ENCODE data around the gene ASTN2. TPM values are rescaled to one million over a fixed set of nuclear protein-coding genes. Genes with fewer than 3 reads are reported as not detected.

Gene ASTN2
- polyA plus RNA-seq, 3 donors: 17.2 to 17.5 (median 17.5) TPM

DNA sequence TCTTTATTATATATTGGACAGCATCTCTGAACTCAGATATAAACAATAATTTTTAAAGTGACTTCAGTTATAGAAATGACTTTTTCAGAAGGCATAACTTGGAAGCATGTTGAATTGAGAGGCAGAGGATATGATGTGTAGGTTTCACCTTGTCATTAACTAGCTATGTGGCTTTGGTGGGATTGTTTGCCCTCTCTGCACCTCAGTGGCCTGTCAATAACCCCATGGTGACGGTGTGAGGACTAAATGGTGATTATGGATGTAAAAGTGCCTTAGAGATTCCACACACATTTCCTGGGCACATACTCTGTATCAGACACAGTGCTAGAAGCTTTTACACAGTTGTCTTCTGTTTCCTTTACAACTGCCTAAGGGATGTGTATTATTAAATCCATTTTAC lies 962.6 kb downstream of the ASTN2 start:
- no peak for DNase-seq (ENCODE audit: extremely low read depth in 1 of 11, low read depth in 9 of 11, low spot score in 4 of 11)

DNA sequence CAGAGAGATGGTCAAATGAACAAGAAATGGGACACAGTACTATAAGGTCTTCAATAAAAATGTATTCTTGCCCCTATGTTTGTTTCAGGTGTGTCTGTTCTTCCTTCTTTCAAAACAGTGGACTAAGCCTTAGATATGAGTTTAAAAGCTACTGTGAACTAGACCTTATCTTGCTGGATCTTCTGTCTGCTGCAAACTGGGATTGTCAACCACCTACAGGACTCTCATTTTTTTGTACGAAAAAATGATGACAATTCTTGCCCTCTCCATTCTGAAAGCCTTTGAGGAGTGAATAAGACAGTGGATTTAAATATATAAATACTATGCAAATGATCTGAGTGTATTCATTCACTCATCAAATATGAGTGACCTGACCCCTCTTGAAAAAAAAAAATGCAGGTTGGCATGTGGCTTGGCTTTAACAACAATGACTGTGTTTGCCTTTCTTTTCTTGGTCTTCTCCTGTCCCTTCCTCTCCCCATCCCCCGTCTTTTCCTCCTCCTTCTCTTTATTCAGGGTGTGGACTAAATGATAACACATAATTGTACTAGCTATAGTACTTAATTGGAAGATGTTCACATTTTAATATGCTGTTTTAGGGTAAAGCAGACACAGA lies 963.2 kb downstream of the ASTN2 start:
- no peak for DNase-seq (ENCODE audit: extremely low read depth in 1 of 11, low read depth in 9 of 11, low spot score in 4 of 11)

DNA sequence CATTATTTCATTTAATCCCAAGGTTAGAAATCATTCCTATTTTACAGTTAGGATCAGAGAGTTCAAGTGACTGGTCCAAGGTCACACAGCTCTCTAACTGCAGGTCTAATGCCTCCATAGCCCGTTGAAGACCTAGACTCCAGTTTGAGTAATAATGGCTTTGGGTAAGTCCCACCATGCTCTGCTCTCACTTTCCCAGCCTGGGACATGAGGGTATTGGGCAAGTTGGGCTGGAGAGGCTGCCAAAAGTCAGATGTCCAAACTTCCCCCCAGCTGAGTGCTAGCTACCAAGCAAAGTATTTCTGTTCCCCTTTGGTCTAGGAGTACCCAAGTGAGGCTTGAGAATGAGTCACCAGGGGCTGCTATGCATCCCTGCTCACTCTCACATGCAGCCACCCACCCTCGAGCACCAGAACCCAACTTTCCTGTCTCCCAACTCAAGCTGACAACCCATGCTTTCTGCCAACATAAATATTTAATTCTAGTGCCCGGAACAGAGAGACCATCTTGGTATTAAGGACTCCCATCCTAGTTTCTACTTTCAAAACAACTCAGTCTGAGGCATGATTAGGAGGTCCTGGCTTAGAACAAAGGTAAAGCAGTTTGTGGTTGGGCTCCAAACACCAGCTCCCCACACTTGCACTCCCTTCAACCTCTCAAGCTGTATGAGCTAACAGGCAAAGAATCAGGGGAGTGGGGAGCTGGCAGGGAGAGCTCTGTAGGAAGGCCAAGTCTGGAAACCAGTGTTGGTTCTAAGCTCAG lies 964.3 kb downstream of the ASTN2 start:
- DNase-seq (ENCODE audit: extremely low read depth in 1 of 11, low read depth in 9 of 11, low spot score in 4 of 11): no peak

DNA sequence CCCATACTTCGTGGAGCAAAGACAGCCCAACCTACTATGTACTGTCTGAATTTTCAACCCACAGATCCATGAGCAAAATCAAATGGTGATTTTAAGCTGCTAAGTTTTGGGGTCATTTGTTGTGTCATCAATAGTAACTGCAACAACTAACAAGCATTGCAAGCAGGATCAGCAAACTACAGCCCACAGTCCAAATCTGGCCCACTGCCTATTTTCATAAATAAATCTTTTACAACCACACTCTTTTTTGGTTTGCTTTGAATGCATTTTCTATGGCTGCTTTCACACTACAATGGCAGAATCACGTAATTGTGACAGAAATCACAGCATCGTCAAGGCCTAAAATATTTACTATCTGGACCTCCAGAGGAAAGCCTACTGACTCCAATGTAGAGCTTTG lies 964.9 kb downstream of the ASTN2 start:
- DNase-seq (ENCODE audit: extremely low read depth in 1 of 11, low read depth in 9 of 11, low spot score in 4 of 11): no peak

DNA sequence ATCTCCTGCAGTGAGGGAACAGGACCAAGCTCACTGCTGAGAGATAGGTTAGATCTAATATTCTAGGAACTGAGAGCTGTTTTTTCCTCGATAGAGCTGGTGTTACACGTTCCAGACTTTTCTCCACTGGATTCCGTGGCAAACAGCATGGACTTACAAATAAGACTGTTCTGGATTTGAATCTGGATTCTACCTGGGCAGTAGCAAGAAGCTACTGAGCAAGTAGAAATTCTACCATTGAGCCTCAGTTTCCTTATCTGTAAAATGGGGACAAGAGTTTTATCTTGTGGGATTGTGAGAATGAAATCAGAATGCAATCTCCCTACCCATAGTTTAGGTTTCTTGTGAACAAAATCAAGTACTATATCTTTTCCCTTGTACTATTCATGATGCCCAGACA lies 966.4 kb downstream of the ASTN2 start:
- DNase-seq (ENCODE audit: extremely low read depth in 1 of 11, low read depth in 9 of 11, low spot score in 4 of 11): no peak

DNA sequence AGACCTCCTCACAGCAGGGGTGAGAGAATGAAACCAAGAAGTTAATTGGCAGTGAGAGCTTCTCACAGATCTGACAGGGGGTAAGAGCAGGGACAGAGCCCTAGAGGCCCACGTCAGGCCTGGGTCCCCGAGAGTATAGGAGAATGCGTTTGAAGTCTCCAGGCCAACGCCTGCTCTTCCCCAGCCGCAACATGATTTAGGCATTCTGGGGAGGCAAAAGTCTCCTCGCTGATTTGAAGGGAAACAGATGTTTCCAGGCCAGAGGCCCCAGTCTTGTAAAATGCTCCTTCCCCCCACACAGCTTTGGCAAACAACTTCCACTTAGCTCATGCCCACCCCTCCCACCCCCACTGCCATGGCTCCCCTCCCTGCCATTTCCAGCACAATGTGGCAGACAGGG lies 966.9 kb downstream of the ASTN2 start:
- DNase-seq (ENCODE audit: extremely low read depth in 1 of 11, low read depth in 9 of 11, low spot score in 4 of 11): peak in 10 of 11 donors; percentile 37 to 83 (median 68)

DNA sequence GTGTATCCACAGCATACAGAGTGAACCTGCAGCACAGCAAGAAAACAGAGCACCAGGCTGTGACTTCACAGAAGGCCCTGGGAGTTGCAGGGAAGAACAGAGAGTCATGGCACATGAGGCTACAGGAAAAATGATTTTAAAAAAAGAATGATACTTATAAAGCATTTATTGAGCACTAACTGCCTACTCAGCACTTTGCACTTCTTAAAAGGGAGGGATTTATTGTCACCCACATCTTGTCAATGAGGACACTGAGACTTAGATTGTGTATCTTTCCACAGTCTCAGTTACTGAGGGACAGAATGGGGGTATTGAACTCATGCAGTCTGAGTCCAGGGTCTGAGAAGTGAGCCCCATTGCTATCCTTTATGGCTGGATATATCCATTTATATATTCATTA lies 972.3 kb downstream of the ASTN2 start:
- no peak for DNase-seq (ENCODE audit: extremely low read depth in 1 of 11, low read depth in 9 of 11, low spot score in 4 of 11)

DNA sequence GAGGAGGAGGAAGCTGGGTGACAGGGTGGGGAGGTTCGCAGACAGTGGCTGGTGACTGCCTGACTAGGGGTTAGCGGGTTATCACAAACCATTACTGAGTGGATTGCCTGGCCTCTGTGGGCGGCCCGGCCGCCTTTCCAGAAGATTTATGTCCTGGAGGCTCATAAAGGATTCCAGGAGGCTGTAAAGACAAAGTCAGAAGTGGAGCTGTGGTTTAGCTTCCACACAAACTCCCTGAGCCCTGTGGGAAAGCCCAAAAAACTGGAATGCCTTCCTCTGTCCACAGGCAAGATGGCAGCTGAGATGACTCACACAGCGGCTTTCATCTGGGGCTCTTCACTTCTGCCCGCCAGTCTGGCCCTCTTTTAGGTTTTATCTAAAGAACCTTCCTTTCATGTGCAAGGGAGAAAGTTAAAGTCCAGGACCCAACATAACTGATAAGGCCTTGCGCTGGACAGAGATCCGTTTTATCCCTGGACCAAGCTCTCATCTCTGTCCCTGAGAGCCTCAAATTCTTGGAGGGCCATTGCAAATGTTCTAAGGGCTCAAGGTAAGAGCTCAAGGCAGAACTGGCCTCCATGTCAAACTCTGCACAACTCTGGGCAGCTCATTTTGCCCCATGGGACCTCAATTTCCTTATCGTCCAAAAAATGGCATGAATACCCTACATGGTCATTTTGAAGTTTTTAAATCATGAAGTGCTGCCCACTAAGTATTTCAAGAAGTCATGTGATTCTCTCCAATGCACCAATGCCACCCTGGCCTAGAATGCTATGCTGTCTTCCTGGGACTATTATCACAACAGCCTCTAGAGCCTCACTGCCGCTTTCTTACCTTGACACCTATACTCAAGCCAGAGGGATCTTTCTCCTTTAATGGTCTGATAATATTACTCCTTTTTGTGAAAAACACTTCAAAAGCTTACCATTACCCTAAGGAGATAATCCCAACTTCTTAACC lies 977.2 kb downstream of the ASTN2 start:
- DNase-seq (ENCODE audit: extremely low read depth in 1 of 11, low read depth in 9 of 11, low spot score in 4 of 11): no peak

DNA sequence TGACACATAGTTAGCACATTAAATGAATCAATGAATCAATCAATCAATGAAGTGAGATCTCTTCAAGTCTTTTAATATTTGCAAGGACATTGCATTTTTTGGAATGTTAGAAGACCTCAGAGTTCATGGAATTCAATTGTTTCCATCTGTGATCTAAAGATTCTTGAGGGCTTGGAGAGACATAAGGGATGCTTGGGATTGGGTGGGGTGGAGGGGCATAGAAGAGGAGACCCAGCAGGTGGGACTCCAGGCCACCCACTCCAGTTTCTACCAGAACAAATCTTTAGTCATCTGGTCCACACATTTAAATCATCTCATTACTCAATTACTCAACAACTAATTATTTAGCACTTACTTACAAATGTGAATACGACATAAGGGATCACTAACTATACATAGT lies 978.7 kb downstream of the ASTN2 start:
- DNase-seq (ENCODE audit: extremely low read depth in 1 of 11, low read depth in 9 of 11, low spot score in 4 of 11): no peak

DNA sequence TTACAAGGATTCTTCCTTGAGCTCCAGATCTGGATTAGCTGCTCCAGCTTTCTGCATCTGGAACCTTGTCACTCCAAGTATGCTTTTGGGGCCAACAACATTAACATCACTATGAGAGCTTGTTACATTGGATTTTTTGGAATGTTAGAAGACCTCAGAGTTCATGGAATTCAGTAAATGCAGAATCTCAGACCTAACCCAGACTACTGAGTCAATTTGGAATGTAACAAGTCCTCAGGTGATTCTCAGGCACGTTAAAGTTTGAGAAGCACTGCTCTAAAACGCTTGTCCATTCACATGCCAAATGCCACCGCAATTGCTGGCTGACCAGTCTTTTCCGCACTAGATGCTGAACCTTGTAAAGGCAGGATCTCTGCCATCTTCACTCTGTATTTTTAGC lies 979.2 kb downstream of the ASTN2 start:
- no peak for DNase-seq (ENCODE audit: extremely low read depth in 1 of 11, low read depth in 9 of 11, low spot score in 4 of 11)

DNA sequence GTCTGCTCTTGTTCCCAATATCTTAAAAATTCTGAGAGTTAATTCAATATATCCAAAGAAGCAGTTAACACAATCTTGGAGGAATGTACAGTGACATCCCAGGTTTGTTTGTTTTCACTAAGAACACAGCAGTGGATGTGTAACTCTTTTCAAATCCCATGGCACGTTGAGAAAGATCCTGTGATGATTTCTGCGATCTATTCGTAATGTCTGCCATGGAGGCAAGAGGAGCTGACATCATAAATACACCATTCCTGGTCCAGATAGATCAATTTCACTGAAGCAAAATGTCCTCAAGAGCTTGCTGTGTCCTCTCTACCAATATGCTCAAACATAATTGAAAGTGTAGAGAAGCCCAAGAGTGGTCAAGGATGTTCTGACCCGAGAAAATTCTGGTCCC lies 980.5 kb downstream of the ASTN2 start:
- no peak for DNase-seq (ENCODE audit: extremely low read depth in 1 of 11, low read depth in 9 of 11, low spot score in 4 of 11)

DNA sequence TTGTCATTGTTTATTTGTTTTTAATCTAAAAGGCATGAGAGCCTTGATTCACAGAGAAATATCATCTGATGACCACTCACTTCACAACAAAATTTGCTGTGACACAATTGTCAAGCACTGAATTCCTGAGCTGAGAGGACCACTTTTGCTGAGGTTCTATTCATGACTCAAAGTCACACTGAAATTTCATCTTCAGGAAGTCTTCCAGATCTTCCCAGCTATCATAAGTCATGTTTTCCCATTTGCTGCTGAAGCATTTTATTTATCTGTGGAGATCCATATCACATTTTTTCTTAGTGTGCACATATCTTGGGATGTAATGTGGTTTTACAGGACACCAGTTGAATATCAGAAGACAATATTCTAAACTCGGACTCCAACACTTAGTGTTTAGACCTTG lies 982.8 kb downstream of the ASTN2 start:
- DNase-seq (ENCODE audit: extremely low read depth in 1 of 11, low read depth in 9 of 11, low spot score in 4 of 11): no peak

DNA sequence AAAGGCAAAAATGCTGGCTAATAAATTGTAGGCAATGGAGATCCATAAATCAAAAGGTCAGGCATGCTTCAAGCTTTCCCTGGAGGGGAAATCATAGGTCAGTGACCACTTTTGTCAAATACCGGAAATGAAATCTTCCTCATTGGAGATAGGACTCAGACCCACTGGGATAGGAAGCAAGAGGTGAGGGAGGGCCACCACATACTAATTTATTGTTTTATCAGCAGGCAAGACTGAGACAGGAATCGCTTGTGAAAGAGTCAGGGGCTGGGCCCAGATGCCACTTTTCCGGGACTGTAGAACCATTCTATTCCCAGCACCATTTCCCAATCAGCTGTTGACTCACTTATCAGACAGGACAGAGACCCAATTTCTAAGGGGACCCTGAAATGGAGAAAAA lies 984.0 kb downstream of the ASTN2 start:
- DNase-seq (ENCODE audit: extremely low read depth in 1 of 11, low read depth in 9 of 11, low spot score in 4 of 11): no peak

DNA sequence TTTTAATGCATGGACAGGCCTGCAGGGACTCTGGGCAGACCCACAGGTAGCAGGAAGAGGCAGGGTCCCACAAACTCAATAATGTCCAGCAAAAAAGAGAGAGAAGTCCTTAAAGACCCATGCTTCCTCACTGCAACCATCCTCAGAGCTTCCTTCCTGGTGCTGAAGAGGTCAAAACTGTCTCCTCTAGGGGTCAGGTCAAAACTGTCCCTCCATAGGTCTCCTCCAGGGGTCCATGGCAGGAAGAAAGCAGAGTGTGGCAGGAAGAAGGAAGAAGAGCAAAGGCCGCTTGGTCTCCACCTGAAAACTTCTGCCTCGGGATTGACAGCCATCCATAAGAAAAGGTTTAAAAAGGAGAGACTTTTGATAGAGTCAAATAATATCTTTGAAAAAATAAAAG lies 989.6 kb downstream of the ASTN2 start:
- DNase-seq (ENCODE audit: extremely low read depth in 1 of 11, low read depth in 9 of 11, low spot score in 4 of 11): no peak

DNA sequence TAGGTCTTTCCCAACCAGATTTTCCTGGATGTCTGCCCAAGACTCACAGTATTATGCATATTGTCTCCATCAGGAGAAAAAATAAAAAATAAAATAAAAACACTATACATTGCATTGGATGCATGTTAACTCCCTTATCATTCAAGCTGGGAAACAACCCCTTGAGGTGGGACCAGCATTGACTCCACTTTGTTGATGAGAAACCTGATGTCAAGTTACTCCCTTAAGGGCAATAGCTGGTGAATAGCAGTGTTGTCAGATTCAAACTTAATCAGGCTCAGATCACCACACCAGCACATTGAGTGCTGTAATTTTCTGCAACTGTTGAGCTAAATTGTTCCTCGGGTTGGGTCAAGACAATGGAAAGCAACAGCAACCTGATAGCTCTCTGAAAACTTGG lies 991.7 kb downstream of the ASTN2 start:
- no peak for DNase-seq (ENCODE audit: extremely low read depth in 1 of 11, low read depth in 9 of 11, low spot score in 4 of 11)

DNA sequence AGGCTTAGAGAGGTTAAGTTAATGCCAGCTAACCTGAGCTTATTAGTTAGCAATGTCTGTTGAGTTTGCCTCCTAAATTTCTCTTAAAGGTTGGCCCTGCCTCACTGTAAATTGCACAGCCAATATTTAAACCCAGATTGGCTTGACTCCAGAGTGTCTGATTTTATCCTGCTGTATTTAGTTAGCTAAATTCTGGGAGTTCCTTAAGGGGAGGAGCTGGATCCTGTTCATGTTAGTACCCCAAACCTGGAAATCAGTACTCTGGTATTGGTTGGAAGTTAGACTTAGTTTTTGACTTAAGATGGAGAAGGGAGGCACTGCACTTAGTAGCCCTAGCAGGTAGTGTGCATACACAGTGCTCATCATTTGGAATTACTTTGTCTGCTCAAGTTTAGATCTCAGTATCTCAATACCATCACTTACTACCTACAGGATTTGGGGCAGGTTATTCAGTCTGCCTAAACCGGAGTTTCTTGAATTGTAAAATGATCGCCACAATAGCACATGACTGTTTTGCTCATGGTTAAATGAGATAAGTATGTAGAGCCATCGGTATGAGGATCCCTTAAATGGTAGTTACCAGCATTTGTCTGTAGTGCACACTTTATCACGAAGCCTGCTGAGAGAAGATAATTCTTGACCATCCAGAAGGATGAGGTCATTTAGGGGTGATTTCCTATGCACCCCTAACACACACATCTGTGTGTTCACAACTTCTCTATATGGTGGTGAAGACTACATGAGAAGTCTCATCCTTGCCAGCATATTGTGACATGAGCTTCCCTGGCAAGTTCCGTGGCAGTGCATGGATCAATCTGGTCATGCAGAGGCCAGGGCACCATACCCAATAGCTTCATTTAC lies 992.5 kb downstream of the ASTN2 start:
- no peak for DNase-seq (ENCODE audit: extremely low read depth in 1 of 11, low read depth in 9 of 11, low spot score in 4 of 11)

DNA sequence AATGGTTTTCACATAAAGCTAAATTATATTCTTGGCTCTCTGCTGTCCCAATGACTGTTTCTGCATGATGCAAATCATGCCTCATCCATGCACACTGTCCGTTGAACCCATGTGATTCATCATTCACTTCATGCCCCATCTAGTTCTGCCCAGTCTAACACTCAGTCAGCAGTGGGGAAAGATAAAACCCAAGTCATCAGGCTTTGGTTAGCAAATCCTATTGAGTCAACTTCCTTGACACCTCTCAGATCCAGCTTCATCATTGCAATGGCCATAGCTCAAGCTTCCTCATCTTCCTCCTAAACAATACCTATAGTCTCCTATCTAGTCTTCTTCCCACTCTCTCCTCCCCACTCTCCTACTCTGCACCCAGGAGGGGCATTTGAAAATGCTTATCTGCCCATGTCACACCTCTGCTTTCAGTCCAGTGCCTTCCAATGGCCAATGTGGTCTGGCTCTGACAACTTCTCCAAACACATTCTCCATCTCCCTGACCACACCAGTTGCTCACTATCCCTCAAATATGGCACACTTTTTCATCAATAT lies 993.8 kb downstream of the ASTN2 start:
- no peak for DNase-seq (ENCODE audit: extremely low read depth in 1 of 11, low read depth in 9 of 11, low spot score in 4 of 11)

DNA sequence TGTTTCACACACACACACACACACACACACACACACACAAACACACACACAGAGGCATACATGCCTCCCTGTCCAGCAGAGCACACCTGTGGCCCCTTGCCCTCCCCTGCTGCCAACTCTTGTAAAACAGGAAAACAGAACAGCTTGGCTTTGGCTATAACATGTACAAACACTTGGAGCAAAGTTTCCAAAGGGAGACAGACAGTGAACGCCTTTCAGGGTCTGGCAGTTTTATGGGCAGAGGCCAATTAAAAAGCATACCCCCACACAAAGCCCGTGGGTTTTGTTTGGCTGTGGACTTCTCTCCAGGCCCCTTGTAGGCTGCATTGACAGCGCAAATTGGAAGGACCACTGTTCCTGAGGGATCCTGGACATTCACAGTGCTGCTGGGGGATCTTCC lies 995.7 kb downstream of the ASTN2 start:
- DNase-seq (ENCODE audit: extremely low read depth in 1 of 11, low read depth in 9 of 11, low spot score in 4 of 11): peak in 1 of 11 donors; percentile 34

DNA sequence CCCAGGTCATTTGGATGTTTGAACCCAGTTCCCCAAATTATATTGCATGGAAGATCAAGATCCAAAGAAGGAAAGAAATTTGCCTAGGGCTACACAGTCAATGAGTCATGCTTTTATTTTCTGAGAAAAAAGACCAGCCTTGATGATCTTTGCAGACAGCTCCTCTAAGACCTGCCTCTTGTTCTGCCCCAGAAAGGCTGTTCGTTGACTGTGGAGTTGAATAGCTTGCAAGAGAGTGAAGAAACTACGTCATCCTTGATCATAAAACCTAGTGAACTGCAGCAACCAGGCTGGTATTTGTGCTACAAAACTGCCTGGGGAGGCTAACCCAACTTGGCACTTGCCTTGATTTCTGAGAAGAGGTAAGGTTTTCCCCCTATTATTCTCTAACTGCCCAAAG lies 997.4 kb downstream of the ASTN2 start:
- peak in 2 of 11 donors; percentile 59 for DNase-seq (ENCODE audit: extremely low read depth in 1 of 11, low read depth in 9 of 11, low spot score in 4 of 11)
